H9 (cell line): ENCODE data around the gene METRN. TPM values are rescaled to one million over a fixed set of nuclear protein-coding genes. Genes with fewer than 3 reads are reported as not detected.

Source experiments
- DNase-seq: peaks from one replicate; pipeline ENCODE4 v3.0.0-alpha.2; 2017
- H2AFZ ChIP-seq: one replicate; pipeline ENCODE4 v1.6.1; 2013; ENCODE audit warnings: mild to moderate bottlenecking, low read length, control low read depth, moderate library complexity
- H2AK5ac ChIP-seq: 2 replicates; pipeline ENCODE4 v1.6.1; 2013; ENCODE audit warnings: low read length, control low read depth, mixed read lengths; ENCODE audit not compliant: insufficient read length
- H2BK120ac ChIP-seq: one replicate; pipeline ENCODE4 v1.6.1; 2013; ENCODE audit warnings: low read depth, mild to moderate bottlenecking, low read length, control low read depth, inconsistent platforms; ENCODE audit not compliant: poor library complexity, severe bottlenecking
- H2BK12ac ChIP-seq: 2 replicates; pipeline ENCODE4 v1.6.1; 2013; ENCODE audit warnings: low read length, control low read depth, mixed read lengths, low read depth; ENCODE audit not compliant: insufficient read length
- H2BK15ac ChIP-seq: 2 replicates; pipeline ENCODE4 v1.6.1; 2013; ENCODE audit warnings: low read depth, low read length, control low read depth
- H2BK20ac ChIP-seq: one replicate; pipeline ENCODE4 v1.6.1; 2013; ENCODE audit warnings: low read depth, mild to moderate bottlenecking, low read length, control low read depth, inconsistent platforms; ENCODE audit not compliant: poor library complexity, severe bottlenecking
- H2BK5ac ChIP-seq: 2 replicates; pipeline ENCODE4 v1.6.1; 2013; ENCODE audit warnings: low read length, control low read depth, mixed read lengths; ENCODE audit not compliant: insufficient read length
- H3K14ac ChIP-seq: 2 replicates; pipeline ENCODE4 v1.6.1; 2013; ENCODE audit warnings: low read length, control low read depth; ENCODE audit not compliant: insufficient read depth
- H3K18ac ChIP-seq: 2 replicates; pipeline ENCODE4 v1.6.1; 2013; ENCODE audit warnings: low read depth, mild to moderate bottlenecking, mixed read lengths, low read length, control low read depth; ENCODE audit not compliant: insufficient read length
- H3K23ac ChIP-seq: 2 replicates; pipeline ENCODE4 v1.6.1; 2013; ENCODE audit warnings: low read length, control low read depth, mixed read lengths, low read depth; ENCODE audit not compliant: insufficient read length
- H3K23me2 ChIP-seq: 2 replicates; pipeline ENCODE4 v1.6.1; 2013; ENCODE audit warnings: low read depth, mild to moderate bottlenecking, mixed read lengths, low read length, control low read depth; ENCODE audit not compliant: insufficient read length, poor library complexity, severe bottlenecking
- H3K27ac ChIP-seq: 2 replicates; pipeline ENCODE4 v1.5.1; 2013; ENCODE audit warnings: low read length, control low read depth, mixed read lengths, low read depth; ENCODE audit not compliant: insufficient read length
- H3K27me3 ChIP-seq: 2 replicates; pipeline ENCODE4 v1.6.1; 2013; ENCODE audit warnings: low read length, control low read depth, inconsistent platforms; ENCODE audit not compliant: insufficient read depth
- H3K4ac ChIP-seq: 2 replicates; pipeline ENCODE4 v1.6.1; 2013; ENCODE audit warnings: low read depth, mild to moderate bottlenecking, control low read depth, inconsistent platforms, low read length, moderate library complexity
- H3K4me1 ChIP-seq: 2 replicates; pipeline ENCODE4 v1.6.1; 2013; ENCODE audit warnings: low read length, control low read depth, inconsistent platforms; ENCODE audit not compliant: insufficient read depth
- H3K4me2 ChIP-seq: 2 replicates; pipeline ENCODE4 v1.6.1; 2013; ENCODE audit warnings: low read length, control low read depth, mixed read lengths; ENCODE audit not compliant: insufficient read length, insufficient read depth
- H3K56ac ChIP-seq: 2 replicates; pipeline ENCODE4 v1.6.1; 2013; ENCODE audit warnings: low read depth, mild to moderate bottlenecking, mixed read lengths, low read length, control low read depth; ENCODE audit not compliant: insufficient read length
- H3K79me1 ChIP-seq: 2 replicates; pipeline ENCODE4 v1.6.1; 2013; ENCODE audit warnings: low read depth, mild to moderate bottlenecking, moderate library complexity, low read length, control low read depth, inconsistent platforms; ENCODE audit not compliant: insufficient read depth, poor library complexity, severe bottlenecking
- H3K79me2 ChIP-seq: 2 replicates; pipeline ENCODE4 v1.6.1; 2013; ENCODE audit warnings: low read length, control low read depth, inconsistent platforms; ENCODE audit not compliant: insufficient read depth
- H3K9ac ChIP-seq: 2 replicates; pipeline ENCODE4 v1.6.1; 2013; ENCODE audit warnings: low read length, control low read depth, mixed read lengths; ENCODE audit not compliant: insufficient read length; ENCODE audit errors: extremely low read depth
- H3K9me3 ChIP-seq: one replicate; pipeline ENCODE4 v1.6.1; 2013; ENCODE audit warnings: low read depth, low read length, inconsistent platforms; ENCODE audit not compliant: control insufficient read depth
- H3T11ph ChIP-seq: one replicate; pipeline ENCODE4 v1.6.1; 2013; ENCODE audit warnings: mild to moderate bottlenecking, low read length, control low read depth, inconsistent platforms
- H4K20me1 ChIP-seq: one replicate; pipeline ENCODE4 v1.6.1; 2013; ENCODE audit not compliant: control insufficient read depth, insufficient read length, insufficient read depth
- H4K5ac ChIP-seq: 2 replicates; pipeline ENCODE4 v1.6.1; 2013; ENCODE audit warnings: low read depth, mild to moderate bottlenecking, mixed read lengths, low read length, control low read depth; ENCODE audit not compliant: insufficient read length
- H4K8ac ChIP-seq: replicated peaks from 2 replicates; pipeline ENCODE4 v1.6.1; 2013; ENCODE audit warnings: low read length, control low read depth, mixed read lengths, low read depth; ENCODE audit not compliant: insufficient read length
- H4K91ac ChIP-seq: 2 replicates; pipeline ENCODE4 v1.6.1; 2013; ENCODE audit warnings: low read depth, mild to moderate bottlenecking, moderate library complexity, mixed read lengths, low read length, control low read depth; ENCODE audit not compliant: insufficient read length
- H3K27ac Mint-ChIP-seq, 3 experiments: 2 replicates in 2 of 3; 3 replicates in 1 of 3; pipeline ENCODE4 v1.8.0; 2020 to 2021; ENCODE audit warnings: mixed read lengths in 3 of 3, mild to moderate bottlenecking in 1 of 3, moderate library complexity in 1 of 3
- H3K27me3 Mint-ChIP-seq: 2 replicates; pipeline ENCODE4 v1.8.0; 2021; ENCODE audit warnings: low read depth, mild to moderate bottlenecking, moderate library complexity, mixed read lengths
- H3K36me3 Mint-ChIP-seq, 3 experiments: 2 replicates in 2 of 3; 3 replicates in 1 of 3; pipeline ENCODE4 v1.8.0; 2020 to 2021; ENCODE audit warnings: low read depth in 3 of 3, mixed read lengths in 3 of 3; ENCODE audit not compliant: insufficient read depth in 1 of 3
- H3K4me1 Mint-ChIP-seq, 2 experiments: 2 replicates each; pipeline ENCODE4 v1.8.0; 2020; ENCODE audit warnings: mixed read lengths in 2 of 2
- H3K4me3 Mint-ChIP-seq, 2 experiments: 2 replicates in 1 of 2; 3 replicates in 1 of 2; pipeline ENCODE4 v1.8.0; 2020 to 2021; ENCODE audit warnings: mild to moderate bottlenecking in 2 of 2, mixed read lengths in 2 of 2, moderate library complexity in 1 of 2
- H3K9me3 Mint-ChIP-seq, 2 experiments: 2 replicates in 1 of 2; 3 replicates in 1 of 2; pipeline ENCODE4 v1.8.0; 2020; ENCODE audit warnings: mild to moderate bottlenecking in 2 of 2, mixed read lengths in 2 of 2, moderate library complexity in 1 of 2
- WGBS: extraction: QIAGEN DNeasy Blood & Tissue Kit; methylation state at CpG from one replicate; pipeline ENCODE4 v1.1.7; 2013; ENCODE audit warnings: missing lambda C conversion rate, low lambda C conversion rate, mixed read lengths; ENCODE audit not compliant: insufficient read length; ENCODE audit errors: extremely low coverage; 5-methylcytosine and 5-hydroxymethylcytosine counted together
- total RNA-seq: library from RNA; stranded (reverse); gene quantifications from 2 replicates; pipeline ENCODE4 v1.2.1, GENCODE V29; 2021
- TF ChIP-seq, protein P1 (sequence below): fragments of 200-600 bp; sonication (generic); conservative IDR thresholded peaks from 3 replicates; pipeline ENCODE4 v1.8.0; 2021; ENCODE audit warnings: antibody characterized with exemption, mild to moderate bottlenecking

Gene METRN
- total RNA-seq, 1 experiment from 2014 or later: 26.2 TPM

DNA sequence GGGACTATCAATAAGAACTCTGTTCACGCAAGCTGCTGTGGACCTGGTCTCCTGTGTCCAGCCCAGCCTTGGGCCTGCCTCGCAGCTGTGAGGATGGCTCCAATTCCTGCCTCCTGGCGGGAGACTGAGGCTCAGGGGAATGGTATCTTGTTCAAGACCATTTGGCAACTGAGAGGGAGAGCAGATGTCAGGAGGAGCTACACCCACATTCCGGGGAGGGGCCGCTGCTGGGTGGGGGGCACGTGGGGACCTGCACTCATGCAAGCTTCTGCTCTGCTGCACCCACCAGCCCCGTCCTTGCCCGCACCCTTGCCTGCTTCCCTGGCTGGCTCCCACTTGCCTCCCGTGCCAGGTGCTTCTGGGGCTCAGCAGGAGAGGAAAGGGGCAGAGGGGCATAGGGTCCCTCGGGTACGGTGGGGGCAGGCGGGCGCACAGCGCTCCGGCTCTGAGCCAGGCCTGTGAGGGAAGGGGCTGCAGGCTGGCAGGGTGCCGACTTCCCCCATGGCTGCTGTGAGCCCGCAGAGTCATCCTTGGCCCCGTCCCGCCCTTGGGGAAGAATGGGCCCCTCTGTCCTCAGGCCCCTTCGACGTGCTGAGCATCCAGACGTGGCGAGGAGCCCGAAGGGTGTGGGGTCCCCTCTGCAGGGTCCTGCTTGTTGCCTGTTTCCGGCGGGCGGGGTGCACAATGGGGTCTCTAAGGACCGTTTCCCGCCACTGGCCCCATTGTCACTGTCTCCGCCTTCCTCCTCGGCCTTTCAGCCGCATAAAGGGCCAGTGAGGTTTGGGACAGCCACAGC lies 2.7 kb downstream of the METRN start:
- Histone ChIP-seq H3K4me2 (no peak overlapping the region), H3K79me1 (no peaks in the 10 kb centered on the region), H2BK120ac (no peak overlapping the region), H2BK5ac (no peak overlapping the region), H4K8ac (no peak overlapping the region), H3K14ac (no peak overlapping the region; the same call in 1 of the 2 replicates), H3K18ac (no peak overlapping the region), H2BK15ac (no peak overlapping the region), H2BK12ac (no peak overlapping the region), H2BK20ac (no peak overlapping the region), H3K56ac (no peak overlapping the region), H3K9me3 (no peaks in the 10 kb centered on the region), H3K27ac (no peak overlapping the region), H3K9ac (no peak overlapping the region), H3K79me2 (no peaks in the 10 kb centered on the region), H3T11ph (no peak overlapping the region), H4K5ac (no peak overlapping the region), H2AFZ (no peak overlapping the region), H3K4me1 (no peaks in the 10 kb centered on the region), H4K20me1 (no peaks in the 10 kb centered on the region), H2AK5ac (no peak overlapping the region), H3K4ac (no peak overlapping the region), H3K23ac (no peak overlapping the region), H4K91ac (no peak overlapping the region), H3K23me2 (peaks cover 10% of the 10 kb centered on the region), H3K27me3 (no peaks in the 10 kb centered on the region; the same call in 1 of the 2 replicates)
- H3K27ac Mint-ChIP-seq: no peak overlapping the region
- TF ChIP-seq, protein P1, sequence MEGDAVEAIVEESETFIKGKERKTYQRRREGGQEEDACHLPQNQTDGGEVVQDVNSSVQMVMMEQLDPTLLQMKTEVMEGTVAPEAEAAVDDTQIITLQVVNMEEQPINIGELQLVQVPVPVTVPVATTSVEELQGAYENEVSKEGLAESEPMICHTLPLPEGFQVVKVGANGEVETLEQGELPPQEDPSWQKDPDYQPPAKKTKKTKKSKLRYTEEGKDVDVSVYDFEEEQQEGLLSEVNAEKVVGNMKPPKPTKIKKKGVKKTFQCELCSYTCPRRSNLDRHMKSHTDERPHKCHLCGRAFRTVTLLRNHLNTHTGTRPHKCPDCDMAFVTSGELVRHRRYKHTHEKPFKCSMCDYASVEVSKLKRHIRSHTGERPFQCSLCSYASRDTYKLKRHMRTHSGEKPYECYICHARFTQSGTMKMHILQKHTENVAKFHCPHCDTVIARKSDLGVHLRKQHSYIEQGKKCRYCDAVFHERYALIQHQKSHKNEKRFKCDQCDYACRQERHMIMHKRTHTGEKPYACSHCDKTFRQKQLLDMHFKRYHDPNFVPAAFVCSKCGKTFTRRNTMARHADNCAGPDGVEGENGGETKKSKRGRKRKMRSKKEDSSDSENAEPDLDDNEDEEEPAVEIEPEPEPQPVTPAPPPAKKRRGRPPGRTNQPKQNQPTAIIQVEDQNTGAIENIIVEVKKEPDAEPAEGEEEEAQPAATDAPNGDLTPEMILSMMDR: no peak
- H3K4me1 Mint-ChIP-seq: peaks cover 15 to 29% of the 10 kb centered on the region in 2 experiments
- H3K4me3 Mint-ChIP-seq: no peak overlapping the region
- DNase-seq: no peak
- H3K27me3 Mint-ChIP-seq: peaks cover 43% of the 10 kb centered on the region
- no peaks in the 10 kb centered on the region; a peak in 1 of 5 replicates for H3K9me3 Mint-ChIP-seq
- WGBS: no CpG with 5 or more reads among the region's 32 CpGs
- peaks cover 0 to 1% (median 0%) of the 10 kb centered on the region in 3 experiments; a peak in 1 of 7 replicates for H3K36me3 Mint-ChIP-seq
